K562 (cell line): Measurements from ENCODE around the gene MPZL1. TPM values are rescaled to one million over a fixed set of nuclear protein-coding genes. Genes with fewer than 3 reads are reported as not detected.
A peak's percentile ranks its signal among the peaks of the same experiment; 100 is the strongest.

Experiments used
- ARID2 ChIP-seq: fragments of 450-650 bp; IDR thresholded peaks from 2 replicates; pipeline ENCODE4 v1.6.1; 2017; ENCODE audit warnings: antibody characterized with exemption, mild to moderate bottlenecking
- BRD9 ChIP-seq: fragments of 450-650 bp; IDR thresholded peaks from 2 replicates; pipeline ENCODE4 v1.6.1; 2018; ENCODE audit warnings: low read depth; ENCODE audit not compliant: partially characterized antibody
- COPS2 ChIP-seq: fragments of 450-650 bp; conservative IDR thresholded peaks from 2 replicates; pipeline ENCODE4 v1.6.1; 2016; ENCODE audit warnings: mild to moderate bottlenecking, moderate library complexity
- DPF2 ChIP-seq: fragments of 450-650 bp; IDR thresholded peaks from 2 replicates; pipeline ENCODE4 v1.6.1; 2016
- EZH2 ChIP-seq: IDR thresholded peaks from 2 replicates; pipeline ENCODE4 v1.6.1; 2012; ENCODE audit warnings: low read depth, mild to moderate bottlenecking, inconsistent platforms, low read length, borderline replicate concordance
- HDGF ChIP-seq: fragments of 450-650 bp; IDR thresholded peaks from 2 replicates; pipeline ENCODE4 v1.6.1; 2016
- ILF3 ChIP-seq: fragments of 450-650 bp; IDR thresholded peaks from 2 replicates; pipeline ENCODE4 v1.6.1; 2018; ENCODE audit warnings: antibody characterized with exemption, mild to moderate bottlenecking, moderate library complexity, borderline replicate concordance
- JUND ChIP-seq, 2 experiments: IDR thresholded peaks; 2 replicates in 1 of 2; 3 replicates in 1 of 2; pipeline ENCODE4 v1.6.1; 2011; ENCODE audit warnings: borderline replicate concordance in 2 of 2, low read depth in 2 of 2, low read length in 2 of 2, improper control_type of control experiment in 1 of 2, missing biosample characterization in 1 of 2, missing genetic modification characterization in 1 of 2, missing genetic modification reagents in 1 of 2
- MAFK ChIP-seq: IDR thresholded peaks from 2 replicates; pipeline ENCODE4 v1.6.1; 2011; ENCODE audit warnings: low read length, improper control_type of control experiment
- MAZ ChIP-seq, 2 experiments: fragments of 450-650 bp in 1 of 2; sonication (generic) in 1 of 2; formaldehyde crosslinking; IDR thresholded peaks in 1 of 2; conservative IDR thresholded peaks in 1 of 2; 2 replicates each; pipeline versions ENCODE4 v1.4.0 to v1.5.0; 2020; ENCODE audit warnings: mild to moderate bottlenecking in 1 of 2, missing genetic modification reagents in 1 of 2
- RHOXF2B ChIP-seq: fragments of 250-450 bp; sonication (Bioruptor Pico); conservative IDR thresholded peaks from 2 replicates; pipeline ENCODE4 v1.5.1; 2021
- ZBTB17 ChIP-seq: fragments of 450-650 bp; formaldehyde crosslinking; IDR thresholded peaks from 2 replicates; pipeline ENCODE4 v1.4.0; 2020; ENCODE audit warnings: mild to moderate bottlenecking
- ZBTB8A ChIP-seq: fragments of 450-650 bp; IDR thresholded peaks from 2 replicates; pipeline ENCODE4 v1.6.1; 2018; ENCODE audit warnings: mild to moderate bottlenecking, moderate library complexity; ENCODE audit not compliant: partially characterized antibody
- ZNF134 ChIP-seq: fragments of 250-450 bp; sonication (Bioruptor Pico); conservative IDR thresholded peaks from 2 replicates; pipeline ENCODE4 v1.4.0; 2020
- ZNF695 ChIP-seq: fragments of 450-650 bp; formaldehyde crosslinking; IDR thresholded peaks from 2 replicates; pipeline ENCODE4 v1.4.0; 2020; ENCODE audit warnings: mild to moderate bottlenecking, moderate library complexity
- ZNF785 ChIP-seq: fragments of 250-450 bp; sonication (Bioruptor Pico); IDR thresholded peaks from 2 replicates; pipeline ENCODE4 v1.4.0; 2020; ENCODE audit warnings: mild to moderate bottlenecking
- polyA plus RNA-seq, 8 experiments: library from polyadenylated mRNA; depleted of rRNA in 4 of 8; stranded (reverse) in 5 of 8; unstranded in 3 of 8; fragments of >200 nt; fragmentation: Nextera tagmentation in 2 of 8; fragmentation: Illumina TruSeq in 1 of 8; extraction: Ambion mirVana in 2 of 8; extraction: Trizol in 1 of 8; gene quantifications; 2 replicates each; pipeline versions ENCODE4 v1.2.1 to v1.2.3, GENCODE V29; 2011 to 2014; ENCODE audit warnings: inconsistent platforms in 1 of 8, missing spikeins in 1 of 8
- total RNA-seq, 7 experiments: library from RNA; depleted of rRNA in 6 of 7; stranded (reverse); fragments of >200 nt in 6 of 7; fragmentation: Illumina TruSeq in 2 of 7; extraction: Trizol in 2 of 7; gene quantifications; 2 replicates each; pipeline versions ENCODE4 v1.2.1 to v1.2.3, GENCODE V29; 2011 to 2021; ENCODE audit warnings: low replicate concordance in 1 of 7
- TF ChIP-seq, protein P1 (sequence below): fragments of 450-650 bp; IDR thresholded peaks from 2 replicates; pipeline ENCODE4 v1.6.1; 2014; ENCODE audit warnings: low read depth, mild to moderate bottlenecking, moderate library complexity, borderline replicate concordance
- TF ChIP-seq, protein P2 (sequence below): fragments of 450-650 bp; IDR thresholded peaks from 2 replicates; pipeline ENCODE4 v1.6.1; 2016; ENCODE audit warnings: antibody characterized with exemption
- TF ChIP-seq, protein P3 (sequence below): sonication (generic); formaldehyde crosslinking; IDR thresholded peaks from 2 replicates; pipeline ENCODE4 v1.8.1; 2023; ENCODE audit warnings: mild to moderate bottlenecking, missing genetic modification reagents, moderate library complexity
- TF ChIP-seq, protein P4 (sequence below), 2 experiments: fragments of 450-650 bp; IDR thresholded peaks; 2 replicates each; pipeline ENCODE4 v1.6.1; 2016

The MPZL1 gene
- total and polyA plus RNA-seq, 9 of the 15 experiments (the other 6 are each of a cell fraction or from before 2014, with no cell fraction given): 14.5 to 153 (median 66.5) TPM

DNA sequence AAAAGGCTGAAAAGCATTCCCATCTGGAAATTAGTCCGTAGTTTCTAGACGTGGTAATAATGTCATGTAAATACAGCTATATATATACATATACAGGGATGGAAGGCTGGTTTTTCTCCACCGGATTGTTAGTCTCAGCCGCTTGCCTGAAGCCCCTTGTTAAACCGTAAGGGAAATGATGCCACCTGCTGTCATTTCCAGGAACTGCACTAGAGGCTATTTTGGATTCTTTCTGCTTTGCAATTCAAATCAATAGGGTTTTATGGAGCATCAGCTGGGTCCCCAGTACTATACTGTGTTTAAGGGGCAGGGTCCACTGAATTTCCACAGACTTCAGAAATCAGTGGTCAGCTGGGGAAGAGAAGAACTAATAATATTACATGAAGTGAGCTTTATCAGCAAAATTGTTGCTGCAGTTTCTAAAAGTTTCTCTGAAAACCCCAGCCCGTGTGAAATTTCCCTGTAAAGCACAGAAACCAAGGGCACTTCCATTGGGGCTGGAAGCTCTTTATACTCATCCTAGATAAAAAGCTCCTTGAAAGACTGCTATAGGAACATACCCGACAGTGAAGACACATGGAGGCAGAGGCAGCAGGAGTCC is 33.8 kb upstream of the MPZL1 start (continued):
- TF ChIP-seq ARID2: peak; percentile 89
- TF ChIP-seq BRD9: peak; percentile 21
- no peak for TF ChIP-seq COPS2
- TF ChIP-seq HDGF: no peak
- no peak for TF ChIP-seq RHOXF2B (CRISPR knock-in tag)
- no peak for TF ChIP-seq ZNF134 (CRISPR knock-in tag)
- no peak for TF ChIP-seq ZNF785 (CRISPR knock-in tag)
- TF ChIP-seq ZNF695 (CRISPR knock-in tag): no peak
- TF ChIP-seq, protein P1, sequence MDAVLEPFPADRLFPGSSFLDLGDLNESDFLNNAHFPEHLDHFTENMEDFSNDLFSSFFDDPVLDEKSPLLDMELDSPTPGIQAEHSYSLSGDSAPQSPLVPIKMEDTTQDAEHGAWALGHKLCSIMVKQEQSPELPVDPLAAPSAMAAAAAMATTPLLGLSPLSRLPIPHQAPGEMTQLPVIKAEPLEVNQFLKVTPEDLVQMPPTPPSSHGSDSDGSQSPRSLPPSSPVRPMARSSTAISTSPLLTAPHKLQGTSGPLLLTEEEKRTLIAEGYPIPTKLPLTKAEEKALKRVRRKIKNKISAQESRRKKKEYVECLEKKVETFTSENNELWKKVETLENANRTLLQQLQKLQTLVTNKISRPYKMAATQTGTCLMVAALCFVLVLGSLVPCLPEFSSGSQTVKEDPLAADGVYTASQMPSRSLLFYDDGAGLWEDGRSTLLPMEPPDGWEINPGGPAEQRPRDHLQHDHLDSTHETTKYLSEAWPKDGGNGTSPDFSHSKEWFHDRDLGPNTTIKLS: no peak
- TF ChIP-seq, protein P2, sequence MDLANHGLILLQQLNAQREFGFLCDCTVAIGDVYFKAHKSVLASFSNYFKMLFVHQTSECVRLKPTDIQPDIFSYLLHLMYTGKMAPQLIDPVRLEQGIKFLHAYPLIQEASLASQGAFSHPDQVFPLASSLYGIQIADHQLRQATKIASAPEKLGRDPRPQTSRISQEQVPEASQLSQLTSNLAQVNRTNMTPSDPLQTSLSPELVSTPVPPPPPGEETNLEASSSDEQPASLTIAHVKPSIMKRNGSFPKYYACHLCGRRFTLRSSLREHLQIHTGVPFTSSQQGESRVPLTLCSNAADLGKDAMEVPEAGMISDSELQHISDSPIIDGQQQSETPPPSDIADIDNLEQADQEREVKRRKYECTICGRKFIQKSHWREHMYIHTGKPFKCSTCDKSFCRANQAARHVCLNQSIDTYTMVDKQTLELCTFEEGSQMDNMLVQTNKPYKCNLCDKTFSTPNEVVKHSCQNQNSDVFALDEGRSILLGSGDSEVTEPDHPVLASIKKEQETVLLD: no peak
- TF ChIP-seq MAFK: 0 out of 2 replicates have a peak, but pooled peaks have one; percentile 6
- 0 out of 2 replicates have a peak, but pooled peaks have one; percentile 23 for TF ChIP-seq JUND (IDR thresholded peaks at IDR 0.05; ENCODE audit: borderline replicate concordance, low read depth, low read length)
- TF ChIP-seq JUND (tag; IDR thresholded peaks at IDR 0.05; ENCODE audit: borderline replicate concordance, low read depth, low read length): peak; percentile 14; the same call in 1 of the 3 replicates
- TF ChIP-seq ZBTB8A: no peak
- TF ChIP-seq ZBTB17 (CRISPR knock-in tag): no peak
- TF ChIP-seq, protein P3, sequence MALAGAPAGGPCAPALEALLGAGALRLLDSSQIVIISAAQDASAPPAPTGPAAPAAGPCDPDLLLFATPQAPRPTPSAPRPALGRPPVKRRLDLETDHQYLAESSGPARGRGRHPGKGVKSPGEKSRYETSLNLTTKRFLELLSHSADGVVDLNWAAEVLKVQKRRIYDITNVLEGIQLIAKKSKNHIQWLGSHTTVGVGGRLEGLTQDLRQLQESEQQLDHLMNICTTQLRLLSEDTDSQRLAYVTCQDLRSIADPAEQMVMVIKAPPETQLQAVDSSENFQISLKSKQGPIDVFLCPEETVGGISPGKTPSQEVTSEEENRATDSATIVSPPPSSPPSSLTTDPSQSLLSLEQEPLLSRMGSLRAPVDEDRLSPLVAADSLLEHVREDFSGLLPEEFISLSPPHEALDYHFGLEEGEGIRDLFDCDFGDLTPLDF: no peak
- no peak for TF ChIP-seq EZH2
- TF ChIP-seq, protein P4, sequence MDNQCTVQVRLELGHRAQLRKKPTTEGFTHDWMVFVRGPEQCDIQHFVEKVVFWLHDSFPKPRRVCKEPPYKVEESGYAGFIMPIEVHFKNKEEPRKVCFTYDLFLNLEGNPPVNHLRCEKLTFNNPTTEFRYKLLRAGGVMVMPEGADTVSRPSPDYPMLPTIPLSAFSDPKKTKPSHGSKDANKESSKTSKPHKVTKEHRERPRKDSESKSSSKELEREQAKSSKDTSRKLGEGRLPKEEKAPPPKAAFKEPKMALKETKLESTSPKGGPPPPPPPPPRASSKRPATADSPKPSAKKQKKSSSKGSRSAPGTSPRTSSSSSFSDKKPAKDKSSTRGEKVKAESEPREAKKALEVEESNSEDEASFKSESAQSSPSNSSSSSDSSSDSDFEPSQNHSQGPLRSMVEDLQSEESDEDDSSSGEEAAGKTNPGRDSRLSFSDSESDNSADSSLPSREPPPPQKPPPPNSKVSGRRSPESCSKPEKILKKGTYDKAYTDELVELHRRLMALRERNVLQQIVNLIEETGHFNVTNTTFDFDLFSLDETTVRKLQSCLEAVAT (IDR thresholded peaks at IDR 0.05): no peak
- TF ChIP-seq MAZ (CRISPR knock-in tag; conservative IDR thresholded peaks at IDR 0.05 in 1 of 2, IDR thresholded peaks at IDR 0.05 in 1 of 2): peak in 1 of 2 experiments; percentile 46; a peak in 1 of 4 replicates
- TF ChIP-seq ILF3: 0 out of 2 replicates have a peak, but pooled peaks have one; percentile 21
- no peak for TF ChIP-seq DPF2
